ENCODE data around the gene SH2B3. TPM values are rescaled to one million over a fixed set of nuclear protein-coding genes. Genes with fewer than 3 reads are reported as not detected.

SH2B3 gene
- total RNA-seq, 1 experiment from 2014 or later = 40.3 TPM

DNA sequence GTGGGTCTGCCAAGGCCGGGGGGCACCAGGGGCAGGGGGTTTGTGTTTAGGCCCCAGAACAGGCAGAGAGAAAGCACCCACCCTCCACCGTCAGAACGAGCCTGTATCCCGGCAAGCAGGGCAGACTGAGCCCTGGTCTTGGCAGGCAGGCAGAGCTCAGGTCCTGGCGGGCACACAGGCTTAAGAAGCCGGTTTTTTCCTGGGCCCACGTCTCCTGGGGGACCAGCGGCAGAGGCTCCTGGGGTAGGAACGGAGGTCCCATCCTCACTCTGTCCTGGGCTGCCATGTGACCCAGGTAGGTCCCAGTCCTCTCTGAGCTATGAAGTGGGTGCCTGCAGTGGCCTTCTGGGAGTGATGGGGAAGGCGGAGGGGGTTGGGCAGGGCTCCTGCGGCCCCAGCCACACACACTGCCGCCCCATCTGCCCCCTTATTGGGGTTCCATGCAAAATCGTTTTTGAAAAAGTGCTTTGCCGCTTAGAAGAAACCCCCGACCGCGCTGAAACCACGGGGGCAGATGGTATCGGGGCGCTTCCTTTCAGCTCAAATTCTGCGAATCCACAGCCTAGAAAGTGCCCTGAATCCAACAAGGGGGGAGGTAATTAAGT is 24.2 kb downstream of the SH2B3 start:
- H3K27me3 Mint-ChIP-seq (ENCODE audit: low read depth) = no peaks in the 10 kb centered on the region
- Histone ChIP-seq H3K4me2 (ENCODE audit: insufficient read depth, insufficient read length, low read length) (no peak overlapping the region), H3T11ph (ENCODE audit: low read length) (no peak overlapping the region), H2BK120ac (ENCODE audit: low read depth, low read length, poor library complexity, severe bottlenecking) (no peak overlapping the region), H2AFZ (ENCODE audit: low read length) (no peak overlapping the region), H3K4ac (ENCODE audit: low read depth, low read length) (no peak overlapping the region), H3K27me3 (ENCODE audit: insufficient read depth, low read length) (no peaks in the 10 kb centered on the region), H3K27ac (ENCODE audit: insufficient read length, low read depth, low read length) (no peak overlapping the region), H4K8ac (replicated peaks; ENCODE audit: insufficient read length, low read depth, low read length) (no peak overlapping the region), H2BK12ac (ENCODE audit: insufficient read length, low read depth, low read length) (no peak overlapping the region), H2BK20ac (ENCODE audit: low read depth, low read length, poor library complexity, severe bottlenecking) (no peak overlapping the region), H3K56ac (ENCODE audit: insufficient read length, low read depth, low read length) (no peak overlapping the region), H4K20me1 (ENCODE audit: control insufficient read depth, insufficient read depth, insufficient read length) (no peaks in the 10 kb centered on the region), H3K79me1 (ENCODE audit: insufficient read depth, low read depth, low read length, poor library complexity, severe bottlenecking) (peaks cover 4% of the 10 kb centered on the region), H3K79me2 (ENCODE audit: insufficient read depth, low read length) (peaks cover 3% of the 10 kb centered on the region; the same call in 1 of the 2 replicates), H2BK5ac (ENCODE audit: insufficient read length, low read length) (no peak overlapping the region), H4K91ac (ENCODE audit: insufficient read length, low read depth, low read length) (peak overlapping the region; percentile 41), H3K18ac (ENCODE audit: insufficient read length, low read depth, low read length) (no peak overlapping the region), H3K4me1 (ENCODE audit: insufficient read depth, low read length) (peaks cover 8% of the 10 kb centered on the region; the same call in 1 of the 2 replicates), H4K5ac (ENCODE audit: insufficient read length, low read depth, low read length) (no peak overlapping the region), H3K23me2 (ENCODE audit: insufficient read length, low read depth, low read length, poor library complexity, severe bottlenecking) (peaks cover 2% of the 10 kb centered on the region), H3K23ac (ENCODE audit: insufficient read length, low read depth, low read length) (no peak overlapping the region), H2AK5ac (ENCODE audit: insufficient read length, low read length) (no peak overlapping the region), H3K9me3 (ENCODE audit: control insufficient read depth, low read depth, low read length) (no peaks in the 10 kb centered on the region), H3K9ac (ENCODE audit: extremely low read depth, insufficient read length, low read length) (no peak overlapping the region), H3K14ac (ENCODE audit: insufficient read depth, low read length) (peak overlapping the region; percentile 64), H2BK15ac (ENCODE audit: low read depth, low read length) (no peak overlapping the region)
- peaks cover 0 to 2% (median 0%) of the 10 kb centered on the region in 3 experiments; a peak in 1 of 7 replicates for H3K36me3 Mint-ChIP-seq (ENCODE audit: insufficient read depth in 1 of 3, low read depth in 3 of 3)
- no peak overlapping the region; a peak in 1 of 5 replicates for H3K4me3 Mint-ChIP-seq
- peak overlapping the region in 1 of 3 experiments; percentile 84; a peak in 2 of 7 replicates for H3K27ac Mint-ChIP-seq
- H3K9me3 Mint-ChIP-seq = no peaks in the 10 kb centered on the region
- H3K4me1 Mint-ChIP-seq = peaks cover 37 to 41% of the 10 kb centered on the region in 2 experiments
- DNase-seq = no peak
- TF ChIP-seq, protein P1, sequence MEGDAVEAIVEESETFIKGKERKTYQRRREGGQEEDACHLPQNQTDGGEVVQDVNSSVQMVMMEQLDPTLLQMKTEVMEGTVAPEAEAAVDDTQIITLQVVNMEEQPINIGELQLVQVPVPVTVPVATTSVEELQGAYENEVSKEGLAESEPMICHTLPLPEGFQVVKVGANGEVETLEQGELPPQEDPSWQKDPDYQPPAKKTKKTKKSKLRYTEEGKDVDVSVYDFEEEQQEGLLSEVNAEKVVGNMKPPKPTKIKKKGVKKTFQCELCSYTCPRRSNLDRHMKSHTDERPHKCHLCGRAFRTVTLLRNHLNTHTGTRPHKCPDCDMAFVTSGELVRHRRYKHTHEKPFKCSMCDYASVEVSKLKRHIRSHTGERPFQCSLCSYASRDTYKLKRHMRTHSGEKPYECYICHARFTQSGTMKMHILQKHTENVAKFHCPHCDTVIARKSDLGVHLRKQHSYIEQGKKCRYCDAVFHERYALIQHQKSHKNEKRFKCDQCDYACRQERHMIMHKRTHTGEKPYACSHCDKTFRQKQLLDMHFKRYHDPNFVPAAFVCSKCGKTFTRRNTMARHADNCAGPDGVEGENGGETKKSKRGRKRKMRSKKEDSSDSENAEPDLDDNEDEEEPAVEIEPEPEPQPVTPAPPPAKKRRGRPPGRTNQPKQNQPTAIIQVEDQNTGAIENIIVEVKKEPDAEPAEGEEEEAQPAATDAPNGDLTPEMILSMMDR (conservative IDR thresholded peaks at IDR 0.05) = no peak
- no CpG with 5 or more reads among the region's 21 CpGs for WGBS (ENCODE audit: extremely low coverage, insufficient read length, low lambda C conversion rate)

Data from H9 (cell line).